Stimulated activated naive CD4-positive, alpha-beta T cell (primary cell): ENCODE data around the gene NLN.
"Not testable (repeated sequence)": the region's sequence is repeated elsewhere in the genome, so short reads cannot be mapped to it uniquely, and the experiment has no call there.

Source experiments
- DNase-seq, 6 experiments: peaks; one replicate each; lab custom pipeline; 2025; lab: John Stamatoyannopoulos, UW

The NLN gene

DNA sequence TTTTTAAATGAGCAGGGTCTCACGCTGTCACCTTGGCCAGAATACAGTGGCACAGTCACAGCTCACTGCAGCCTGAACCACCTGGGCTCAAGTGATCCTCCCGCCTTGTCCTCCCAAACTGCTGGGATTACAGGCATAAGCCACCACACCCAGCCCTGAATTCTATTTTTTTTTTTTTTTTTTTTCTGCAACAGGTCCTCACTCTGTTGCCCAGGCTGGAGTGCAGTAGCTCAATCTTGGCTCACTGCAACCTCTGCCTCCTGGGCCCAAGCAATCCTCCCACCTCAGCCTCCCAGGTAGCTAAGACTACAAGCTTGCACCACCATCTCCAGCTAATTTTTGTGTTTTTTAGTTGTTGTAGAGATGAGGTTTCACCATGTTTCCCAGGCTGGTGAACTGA lies 51.0 kb downstream of the NLN start:
- not testable (repeated sequence) for DNase-seq

DNA sequence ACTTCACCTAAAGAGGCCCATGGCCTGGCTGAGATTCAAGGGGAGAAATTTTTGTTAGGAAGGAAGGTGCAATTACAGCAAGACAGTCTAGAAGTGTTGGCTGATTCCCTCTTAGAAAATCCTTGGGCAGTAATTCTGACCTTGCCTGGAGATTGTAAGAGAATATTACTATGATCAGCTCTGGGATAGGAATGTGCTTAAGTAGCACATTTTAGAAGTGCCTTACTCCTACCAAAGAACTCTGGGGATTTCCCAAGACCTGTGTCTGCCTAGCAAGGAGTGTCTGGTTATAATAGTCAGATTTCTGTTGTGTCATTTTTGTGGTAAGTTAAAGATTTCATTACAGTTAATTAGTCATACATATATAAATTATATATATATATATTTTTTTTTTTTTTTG lies 52.3 kb downstream of the NLN start:
- no peak for DNase-seq

GRCh38 chr5:65775476-65775875 lies 53.5 kb downstream of the NLN start:
- DNase-seq = no peak

DNA sequence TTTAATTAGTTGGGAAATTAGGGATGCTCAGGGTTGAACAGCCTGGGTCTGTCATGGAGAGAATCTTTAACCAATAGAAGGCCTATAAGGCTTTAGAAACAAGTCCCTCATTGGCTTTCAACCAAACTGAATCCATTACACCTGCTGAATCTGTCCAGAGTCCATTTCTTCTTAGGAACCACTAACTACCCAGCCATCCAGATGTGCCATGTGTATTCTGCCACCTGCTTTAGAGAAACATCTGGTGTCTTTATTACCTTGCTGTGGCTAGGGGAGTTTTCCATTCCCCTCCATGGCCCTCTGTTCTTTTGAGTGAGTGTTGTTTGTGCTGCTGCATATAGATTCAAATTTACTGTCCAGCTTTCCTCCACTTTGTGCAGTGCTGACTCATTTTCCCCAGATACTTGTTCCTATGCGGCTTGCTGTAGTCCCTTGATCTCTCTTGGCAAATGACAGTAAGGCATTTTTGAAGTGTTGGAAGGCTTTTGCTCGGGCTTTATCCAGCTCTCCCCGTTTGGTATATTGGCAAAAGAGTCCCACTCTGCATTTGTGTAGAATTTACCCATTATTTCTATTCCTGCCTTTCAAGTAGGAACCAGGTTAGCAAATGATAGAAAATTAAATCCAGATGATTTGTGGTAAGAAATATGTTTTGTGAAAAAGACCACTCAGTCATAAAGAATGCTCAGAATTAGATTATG lies 54.6 kb downstream of the NLN start:
- no peak for DNase-seq

DNA sequence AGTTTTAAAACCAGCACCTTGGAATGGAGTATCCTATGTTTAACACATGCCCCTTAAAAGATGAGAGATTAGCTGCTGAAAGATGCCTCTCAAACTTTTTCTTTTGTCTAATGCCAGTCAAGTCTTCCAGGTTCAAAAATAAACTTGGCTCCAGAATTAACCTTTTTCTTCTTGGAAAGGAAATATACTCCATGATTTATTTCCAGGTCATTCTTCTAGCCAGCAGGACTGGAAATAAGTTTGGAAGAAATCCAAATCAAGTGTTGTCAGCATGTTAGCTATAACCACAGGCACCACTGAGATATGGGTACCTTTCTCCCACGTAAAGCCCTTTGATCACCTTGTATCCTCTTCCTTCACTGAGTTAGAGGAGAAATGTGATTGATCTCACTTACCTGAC lies 56.1 kb downstream of the NLN start:
- DNase-seq = no peak

- peak in 2 of 6 experiments; percentile 12 to 18 for DNase-seq
Measured at GRCh38 chr5:65779643-65780042, 57.6 kb downstream of the NLN start.

GRCh38 chr5:65788296-65788695 lies 66.3 kb downstream of the NLN start:
- DNase-seq = not testable (repeated sequence)

DNA sequence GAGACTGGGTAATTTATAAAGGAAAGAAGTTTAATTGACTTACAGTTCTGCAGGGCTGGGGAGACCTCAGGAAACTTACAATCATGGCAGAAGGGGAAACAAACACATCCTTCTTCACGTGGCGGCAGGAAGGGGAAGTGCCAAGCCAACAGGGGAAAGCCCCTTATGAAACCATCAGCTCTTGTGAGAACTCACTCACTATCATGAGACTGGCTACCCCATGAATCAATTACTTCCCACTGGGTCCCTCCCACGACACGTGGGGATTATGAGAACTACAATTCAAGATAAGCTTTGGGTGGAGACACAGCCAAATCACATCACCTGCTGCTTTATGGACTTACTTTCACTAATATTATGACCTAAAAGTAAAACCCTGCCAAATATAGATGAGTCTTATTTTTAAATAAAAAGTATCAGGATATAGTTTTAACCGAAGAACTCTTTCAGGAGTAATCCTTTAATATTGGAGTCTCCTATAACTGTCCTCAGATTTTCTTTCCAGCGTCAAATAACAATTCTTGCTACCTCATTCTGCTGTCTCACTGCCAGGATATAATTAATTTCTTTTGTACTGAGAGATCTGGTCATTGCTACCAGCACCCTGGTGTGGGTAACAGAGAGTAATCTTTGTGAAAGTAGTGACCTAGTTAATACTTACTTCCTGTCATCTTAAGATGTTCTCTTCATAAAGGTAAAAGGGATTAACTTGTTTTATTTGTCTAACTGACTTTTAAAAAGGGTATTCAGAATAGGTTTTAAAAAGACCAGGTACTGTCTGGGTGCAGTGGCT lies 68.6 kb downstream of the NLN start:
- no peak for DNase-seq

- no peak for DNase-seq
Measured at GRCh38 chr5:65791712-65792673, 70.0 kb downstream of the NLN start.

- no peak for DNase-seq
Measured at GRCh38 chr5:65796269-65796668, 74.3 kb downstream of the NLN start.

DNA sequence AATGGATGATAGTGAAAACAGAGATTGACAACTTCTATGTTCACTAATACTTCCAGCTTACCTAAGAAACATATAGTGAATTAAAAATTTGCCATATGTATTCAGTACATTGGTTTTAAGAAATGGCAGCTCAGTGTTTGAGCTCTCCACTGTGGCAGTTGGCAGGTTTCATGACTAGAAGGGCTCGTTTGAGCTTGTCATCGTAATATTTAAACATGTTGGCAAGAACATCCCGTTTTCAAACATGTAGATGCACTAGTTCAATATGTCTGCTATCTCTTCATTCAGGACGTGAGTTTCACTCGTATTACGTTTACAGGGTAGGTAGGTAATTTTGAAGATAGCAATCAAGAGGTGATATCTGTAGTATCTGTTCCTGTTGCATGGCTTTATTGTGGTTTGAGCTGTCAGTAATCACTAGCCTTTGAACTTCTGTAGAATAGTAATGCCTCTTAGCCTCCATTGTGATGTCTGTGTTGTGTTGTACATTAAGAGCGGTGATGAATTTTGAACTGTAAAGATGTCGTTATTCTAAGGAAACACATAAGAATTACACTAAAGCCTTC lies 74.8 kb downstream of the NLN start:
- DNase-seq = no peak

GRCh38 chr5:65797481-65797880 lies 75.5 kb downstream of the NLN start:
- no peak for DNase-seq

DNA sequence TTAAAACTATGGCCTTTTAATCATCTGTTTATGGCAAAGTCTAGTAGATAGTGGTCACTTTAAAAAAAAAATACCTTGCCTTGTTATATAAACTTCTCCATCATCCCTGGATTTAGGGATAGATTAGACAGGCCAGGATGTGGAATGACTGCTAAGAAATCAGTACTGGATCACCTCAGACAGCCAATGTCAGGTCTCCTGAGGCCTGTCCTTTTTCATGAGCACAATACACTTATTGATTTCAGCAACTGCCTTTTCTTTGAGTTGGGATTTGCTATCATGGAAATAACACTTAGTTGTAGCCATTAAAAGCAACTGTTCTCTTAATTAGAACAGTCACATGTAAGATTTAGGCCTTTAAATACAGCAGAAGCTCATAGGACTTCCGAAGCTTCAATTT lies 77.9 kb downstream of the NLN start:
- DNase-seq = no peak

DNA sequence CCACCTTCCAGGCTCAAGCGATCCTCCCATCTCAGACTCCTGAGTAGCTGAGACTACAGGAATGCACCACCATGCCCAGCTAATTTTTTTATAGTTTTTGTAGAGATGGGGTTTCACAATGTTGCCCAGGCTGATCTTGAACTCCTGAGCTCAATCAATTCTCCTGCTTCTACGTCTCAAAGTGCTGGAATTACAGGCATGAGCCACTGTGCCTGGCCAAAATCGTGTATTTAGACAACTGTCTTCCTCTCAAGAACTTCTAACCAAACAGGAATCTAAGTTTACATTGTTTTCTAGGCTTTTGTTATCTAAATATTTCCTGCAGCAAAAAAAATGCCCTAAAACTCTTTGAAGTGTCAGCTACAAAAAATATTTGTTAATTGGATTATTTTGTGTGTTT lies 78.8 kb downstream of the NLN start:
- no peak for DNase-seq

DNA sequence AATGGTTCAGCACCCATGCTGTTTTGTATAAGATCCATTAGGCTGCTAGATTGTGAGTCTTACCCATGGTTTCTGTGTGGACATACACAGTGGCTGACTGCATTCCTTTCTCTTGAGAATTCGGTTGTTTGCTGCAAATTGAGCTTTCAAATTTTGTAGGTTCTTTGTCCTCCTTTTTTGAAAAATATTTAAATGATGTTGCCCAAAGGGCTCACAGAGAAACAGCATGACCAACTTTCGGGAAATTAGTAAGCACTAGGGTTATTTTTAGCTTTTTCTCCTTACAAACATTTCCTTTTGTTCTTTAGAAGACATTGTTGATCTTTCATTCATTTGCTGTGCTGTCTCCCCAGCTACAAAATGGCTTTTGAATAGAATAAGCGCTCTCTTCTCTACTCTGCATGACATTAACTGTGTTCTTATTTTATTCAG lies 79.4 kb downstream of the NLN start:
- no peak for DNase-seq

- no peak for DNase-seq
Measured at GRCh38 chr5:65802080-65802479, 80.1 kb downstream of the NLN start.

DNA sequence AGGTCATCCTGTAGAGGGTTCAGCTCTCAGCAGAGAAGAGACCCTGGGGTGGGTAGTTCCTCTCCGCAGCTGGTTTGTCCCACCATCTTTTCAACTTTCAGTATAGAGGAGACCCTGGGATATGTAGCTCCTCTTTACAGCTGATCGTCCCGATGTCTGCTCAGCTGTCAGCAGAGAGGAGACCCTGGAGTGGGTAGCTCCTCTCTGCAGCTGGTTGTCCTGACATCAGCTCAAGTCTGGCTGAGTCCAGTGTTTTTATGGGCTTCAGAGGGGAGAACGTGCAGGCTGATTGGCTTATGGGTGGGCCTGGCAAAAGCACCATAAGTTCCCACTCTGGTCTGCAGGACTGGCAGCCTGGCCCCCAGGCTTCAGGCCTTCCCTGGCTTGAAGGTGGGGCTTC lies 80.8 kb downstream of the NLN start:
- no peak for DNase-seq

- peak in 2 of 6 experiments; percentile 22 to 38 for DNase-seq
Measured at GRCh38 chr5:65803699-65804391, 81.8 kb downstream of the NLN start.

- no peak for DNase-seq
Measured at GRCh38 chr5:65805089-65805488, 83.1 kb downstream of the NLN start.

DNA sequence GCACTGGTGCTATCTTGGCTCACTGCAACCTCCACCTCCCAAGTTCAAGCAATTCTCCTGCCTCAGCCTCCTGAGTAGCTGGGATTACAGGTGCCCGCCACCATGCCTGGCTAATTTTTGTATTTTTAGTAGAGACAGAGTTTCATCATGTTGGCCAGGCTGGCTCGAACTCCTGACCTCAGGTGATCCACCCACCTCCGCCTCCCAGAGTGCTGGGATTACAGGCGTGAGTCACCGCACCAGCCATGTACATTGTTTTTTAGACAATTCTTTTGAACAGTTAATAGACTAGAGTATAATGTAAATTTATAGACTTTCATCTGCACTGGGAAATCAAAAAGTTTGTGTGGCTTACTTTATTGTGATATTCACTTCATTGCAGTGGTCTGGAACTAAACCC lies 85.5 kb downstream of the NLN start:
- not testable (repeated sequence) for DNase-seq

GRCh38 chr5:65808251-65808741 lies 86.3 kb downstream of the NLN start:
- DNase-seq = no peak
